Mesothelial cell of epicardium (in vitro differentiated cells): Measurements from ENCODE around the gene ELK3. TPM values are rescaled to one million over a fixed set of nuclear protein-coding genes. Genes with fewer than 3 reads are reported as not detected.

Source experiments
- DNase-seq, 2 experiments: peaks; one replicate each; pipeline ENCODE4 v3.0.0; 2021; ENCODE audit warnings: low spot score in 2 of 2; ENCODE audit not compliant: unreplicated experiment in 2 of 2
- H3K27ac Mint-ChIP-seq: 2 replicates; pipeline ENCODE4 v1.8.0; 2021; ENCODE audit warnings: mixed read lengths
- H3K27me3 Mint-ChIP-seq: 2 replicates; pipeline ENCODE4 v1.8.0; 2021; ENCODE audit warnings: low read depth, mixed read lengths
- H3K36me3 Mint-ChIP-seq: 2 replicates; pipeline ENCODE4 v1.8.0; 2021; ENCODE audit warnings: mixed read lengths
- H3K4me1 Mint-ChIP-seq: 2 replicates; pipeline ENCODE4 v1.8.0; 2021; ENCODE audit warnings: mixed read lengths
- H3K4me3 Mint-ChIP-seq: 2 replicates; pipeline ENCODE4 v1.8.0; 2021; ENCODE audit warnings: mild to moderate bottlenecking, moderate library complexity, mixed read lengths
- H3K9me3 Mint-ChIP-seq: 2 replicates; pipeline ENCODE4 v1.8.0; 2021; ENCODE audit warnings: mixed read lengths
- CTCF ChIP-seq: fragments of 200-600 bp; sonication (generic); IDR thresholded peaks from one replicate; pipeline ENCODE4 v1.5.0; 2021; ENCODE audit warnings: antibody characterized with exemption; ENCODE audit not compliant: unreplicated experiment
- total RNA-seq: library from RNA; stranded (reverse); gene quantifications from 3 replicates; pipeline ENCODE4 v1.2.1, GENCODE V29; 2021

ELK3 gene
- total RNA-seq, 1 donor from 2014 or later = 27.2 TPM

DNA sequence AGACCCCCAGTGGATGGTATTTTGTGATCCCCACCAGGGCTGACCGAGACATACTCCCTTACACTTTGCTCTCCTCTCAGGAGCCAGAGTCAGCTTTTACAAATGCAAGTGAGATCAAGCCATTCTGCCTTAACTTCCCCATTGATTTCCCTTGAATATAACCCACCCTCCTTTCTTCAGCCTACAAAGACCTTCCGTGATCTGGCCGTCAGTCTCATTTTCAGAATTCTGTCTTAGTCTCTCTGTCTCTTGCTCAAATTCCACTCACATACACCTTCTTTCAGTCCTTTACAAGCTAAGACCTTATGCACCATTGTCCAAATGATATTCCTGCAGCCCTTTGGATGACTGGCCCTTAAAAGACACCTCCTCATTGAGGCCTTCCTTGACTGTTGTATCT lies 39.0 kb upstream of the ELK3 start:
- Mint-ChIP-seq H3K4me1 (no peaks in the 10 kb centered on the region), H3K27ac (no peak overlapping the region), H3K36me3 (no peaks in the 10 kb centered on the region), H3K27me3 (no peaks in the 10 kb centered on the region), H3K4me3 (no peak overlapping the region), H3K9me3 (no peaks in the 10 kb centered on the region)
- DNase-seq = no peak
- TF ChIP-seq CTCF = no peak

- TF ChIP-seq CTCF = no peak
- Mint-ChIP-seq H3K27ac (no peak overlapping the region), H3K27me3 (no peaks in the 10 kb centered on the region), H3K4me3 (no peak overlapping the region), H3K36me3 (no peaks in the 10 kb centered on the region), H3K9me3 (no peaks in the 10 kb centered on the region), H3K4me1 (no peaks in the 10 kb centered on the region)
- DNase-seq = no peak
Measured at GRCh38 chr12:96155781-96156180, 38.4 kb upstream of the ELK3 start.

- no peaks in the 10 kb centered on the region for H3K27me3 Mint-ChIP-seq
- no peaks in the 10 kb centered on the region for H3K4me1 Mint-ChIP-seq
- no peak overlapping the region for H3K4me3 Mint-ChIP-seq
- no peak overlapping the region for H3K27ac Mint-ChIP-seq
- H3K9me3 Mint-ChIP-seq = no peaks in the 10 kb centered on the region
- no peak for DNase-seq
- H3K36me3 Mint-ChIP-seq = no peaks in the 10 kb centered on the region
- no peak for TF ChIP-seq CTCF
Measured at GRCh38 chr12:96156211-96156610, 38.0 kb upstream of the ELK3 start.

DNA sequence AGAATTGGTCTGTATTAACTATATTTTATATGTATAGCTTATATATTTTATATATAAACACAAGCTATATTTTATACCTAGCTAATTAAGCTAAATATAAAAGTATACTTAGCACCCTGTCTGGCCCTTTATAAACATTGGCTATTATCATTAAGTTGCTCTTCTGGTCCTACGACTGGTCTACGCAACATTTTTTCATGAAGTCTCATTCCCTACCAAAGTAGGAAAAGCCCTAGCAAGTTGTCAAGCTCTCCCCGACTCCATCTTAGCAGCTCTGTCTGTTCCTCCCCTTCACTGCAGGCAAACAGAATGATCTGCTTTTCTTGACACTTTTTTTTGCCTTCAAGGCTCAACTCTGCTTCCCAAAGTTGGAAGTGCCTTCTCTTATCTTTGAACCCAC lies 36.7 kb upstream of the ELK3 start:
- no peak for TF ChIP-seq CTCF
- Mint-ChIP-seq H3K27me3 (no peaks in the 10 kb centered on the region), H3K9me3 (peaks cover 8% of the 10 kb centered on the region), H3K4me1 (no peaks in the 10 kb centered on the region), H3K36me3 (no peaks in the 10 kb centered on the region), H3K4me3 (no peak overlapping the region), H3K27ac (no peak overlapping the region)
- no peak for DNase-seq

DNA sequence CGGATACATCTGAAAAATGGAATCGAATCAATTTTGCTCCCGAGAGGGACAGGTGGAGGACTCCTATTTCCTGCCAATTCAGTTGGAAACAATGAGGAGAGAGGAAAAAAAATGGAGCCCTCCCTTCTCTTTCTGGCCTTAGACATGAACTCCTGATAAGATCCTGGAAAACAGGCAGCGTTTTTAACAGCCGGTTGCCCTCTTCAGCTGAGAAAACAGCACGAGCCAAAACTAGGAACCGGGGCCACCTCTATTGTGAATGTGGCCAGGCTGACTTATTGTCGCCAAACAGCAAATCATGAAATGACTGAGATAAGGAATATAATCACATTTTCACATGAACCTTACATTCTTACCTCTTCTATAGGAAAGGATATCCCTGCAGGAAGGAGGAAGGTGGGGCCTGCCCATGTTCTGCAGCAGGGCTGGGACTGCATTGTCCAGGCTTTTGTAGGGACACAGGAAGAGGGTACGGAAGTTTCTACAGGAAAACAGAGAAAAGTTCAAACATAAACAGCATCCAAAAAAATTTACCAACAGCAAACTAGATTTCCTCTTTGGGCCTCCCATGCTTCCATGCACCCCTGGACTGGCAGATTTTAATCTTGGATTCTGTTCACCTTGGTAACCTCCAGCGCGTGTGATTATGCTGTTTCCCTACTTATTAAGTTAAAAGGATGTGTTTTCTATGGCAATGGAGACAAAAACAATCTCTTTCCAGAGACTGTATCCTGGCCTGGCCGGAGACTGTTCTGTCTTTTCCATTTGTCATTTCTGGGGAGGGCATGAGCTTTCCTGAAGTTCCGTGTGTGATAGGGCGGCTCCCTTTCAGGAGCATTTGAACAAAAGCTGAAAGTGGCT lies 29.0 kb upstream of the ELK3 start:
- no peaks in the 10 kb centered on the region for H3K36me3 Mint-ChIP-seq
- no peak for DNase-seq
- peak overlapping the region; percentile 79 for H3K27ac Mint-ChIP-seq
- TF ChIP-seq CTCF = no peak
- no peak overlapping the region for H3K4me3 Mint-ChIP-seq
- no peaks in the 10 kb centered on the region for H3K27me3 Mint-ChIP-seq
- H3K9me3 Mint-ChIP-seq = peaks cover 8% of the 10 kb centered on the region
- H3K4me1 Mint-ChIP-seq = peaks cover 8% of the 10 kb centered on the region
